B cell (primary cell): ENCODE results near the gene ARHGAP26. TPM values are rescaled to one million over a fixed set of nuclear protein-coding genes. Genes with fewer than 3 reads are reported as not detected.

Source experiments
- ATAC-seq: fragments of 200-7000 bp; cut with Tn5 transposase; one replicate; pipeline ENCODE4 v1.10.0; 2021; ENCODE audit warnings: low read depth, mild to moderate bottlenecking, moderate number of reproducible peaks, moderate library complexity
- CTCF ChIA-PET: fragments of 350-600 bp; sonication (Branson Sonifier 250); formaldehyde crosslinking; loops from one replicate; lab custom pipeline; 2021; ENCODE audit warnings: antibody characterized with exemption, inconsistent platforms; lab: Charles Lee
- POLR2A ChIA-PET: fragments of 350-600 bp; sonication (Branson Sonifier 250); formaldehyde crosslinking; loops from one replicate; lab custom pipeline; 2021; ENCODE audit warnings: antibody characterized with exemption; lab: Charles Lee
- DNase-seq: peaks from one replicate; pipeline ENCODE4 v3.0.0; 2013
- H2AFZ ChIP-seq: 2 replicates; pipeline ENCODE4 v1.6.1; 2012; ENCODE audit warnings: mild to moderate bottlenecking, low read depth, low read length; ENCODE audit not compliant: insufficient read depth, poor library complexity, severe bottlenecking
- H3K27ac ChIP-seq, 2 donors: 1 replicate in 1 of 2; 2 replicates in 1 of 2; pipeline ENCODE4 v1.5.1; 2012 to 2013; ENCODE audit warnings: low read length in 2 of 2, mild to moderate bottlenecking in 2 of 2, moderate library complexity in 1 of 2
- H3K27me3 ChIP-seq, 4 experiments: fragments of 200-600 bp in 1 of 4; sonication (generic) in 1 of 4; replicated peaks in 1 of 4; 1 replicate in 2 of 4; 2 replicates in 2 of 4; pipeline versions ENCODE4 v1.6.1 to v1.7.0; 2013 to 2016; ENCODE audit warnings: low read length in 3 of 4, mild to moderate bottlenecking in 2 of 4, mixed read lengths in 1 of 4, moderate library complexity in 1 of 4; ENCODE audit not compliant: insufficient read depth in 4 of 4, control insufficient read depth in 3 of 4; ENCODE audit errors: control extremely low read depth in 1 of 4
- H3K36me3 ChIP-seq, 2 experiments: replicated peaks in 1 of 2; 1 replicate in 1 of 2; 2 replicates in 1 of 2; pipeline versions ENCODE4 v1.6.1 to v1.7.1; 2013; ENCODE audit warnings: low read length in 1 of 2; ENCODE audit not compliant: insufficient read depth in 2 of 2, control insufficient read depth in 1 of 2; ENCODE audit errors: control extremely low read depth in 1 of 2, extremely low read depth in 1 of 2
- H3K4me1 ChIP-seq, 2 donors: fragments of 200-600 bp in 1 of 2; sonication (generic) in 1 of 2; 1 replicate in 1 of 2; 2 replicates in 1 of 2; pipeline versions ENCODE4 v1.5.1 to v1.6.1; 2013 to 2017; ENCODE audit warnings: low read length in 2 of 2; ENCODE audit not compliant: control insufficient read depth in 2 of 2, insufficient read depth in 2 of 2
- H3K4me2 ChIP-seq: replicated peaks from 2 replicates; pipeline ENCODE3; 2012; ENCODE audit warnings: mild to moderate bottlenecking, low read depth, low read length; ENCODE audit not compliant: poor library complexity, severe bottlenecking
- H3K4me3 ChIP-seq, 5 experiments: fragments of 200-600 bp in 1 of 5; sonication (generic) in 1 of 5; 1 replicate in 3 of 5; 2 replicates in 2 of 5; pipeline versions ENCODE4 v1.5.1 to v1.7.0; 2011 to 2016; ENCODE audit warnings: low read length in 4 of 5, mild to moderate bottlenecking in 4 of 5, low read depth in 2 of 5, control low read depth in 1 of 5, moderate library complexity in 1 of 5; ENCODE audit not compliant: insufficient read depth in 1 of 5; ENCODE audit errors: control extremely low read depth in 1 of 5, extremely low read depth in 1 of 5
- H3K79me2 ChIP-seq: fragments of 200-600 bp; sonication (generic); one replicate; pipeline ENCODE4 v1.6.0; 2016; ENCODE audit warnings: low read length; ENCODE audit not compliant: control insufficient read depth, insufficient read depth
- H3K9ac ChIP-seq: fragments of 200-600 bp; sonication (generic); 2 replicates; pipeline ENCODE4 v1.6.1; 2017; ENCODE audit warnings: mild to moderate bottlenecking, low read length, moderate library complexity
- H3K9me3 ChIP-seq, 3 donors: one replicate each; pipeline versions ENCODE4 v1.6.1 to v1.7.1; 2013; ENCODE audit warnings: low read length in 2 of 3; ENCODE audit not compliant: control insufficient read depth in 2 of 3, insufficient read depth in 1 of 3; ENCODE audit errors: control extremely low read depth in 1 of 3
- H4K20me1 ChIP-seq: 2 replicates; pipeline ENCODE4 v1.6.0; 2012; ENCODE audit warnings: mild to moderate bottlenecking, low read length; ENCODE audit not compliant: insufficient read depth, control insufficient read depth, poor library complexity, severe bottlenecking
- H3K27ac Mint-ChIP-seq: one replicate; pipeline ENCODE4 v1.8.0; 2021; ENCODE audit warnings: mixed read lengths
- H3K27me3 Mint-ChIP-seq: one replicate; pipeline ENCODE4 v1.8.0; 2021; ENCODE audit warnings: mixed read lengths
- H3K4me1 Mint-ChIP-seq: one replicate; pipeline ENCODE4 v1.8.0; 2021; ENCODE audit warnings: mixed read lengths
- H3K4me3 Mint-ChIP-seq: one replicate; pipeline ENCODE4 v1.8.0; 2021; ENCODE audit warnings: mixed read lengths
- H3K9me3 Mint-ChIP-seq: one replicate; pipeline ENCODE4 v1.8.0; 2022; ENCODE audit warnings: mixed read lengths; ENCODE audit not compliant: insufficient read depth
- EZH2 ChIP-seq: IDR thresholded peaks from 2 replicates; pipeline ENCODE4 v1.6.1; 2012; ENCODE audit warnings: borderline replicate concordance, low read depth, mild to moderate bottlenecking, moderate library complexity, low read length; ENCODE audit not compliant: insufficient read depth, poor library complexity, severe bottlenecking
- WGBS: methylation state at CpG from one replicate; pipeline ENCODE4 v1.1.5; 2013; ENCODE audit warnings: missing lambda C conversion rate; ENCODE audit not compliant: insufficient coverage; 5-methylcytosine and 5-hydroxymethylcytosine counted together
- intact Hi-C: fragments of 100-400 bp; cut with micrococcal nuclease; formaldehyde crosslinking; loops from one replicate; pipeline ENCODE4 v1.10.0; 2022
- polyA plus RNA-seq: library from polyadenylated mRNA; depleted of rRNA; stranded (reverse); fragments of >200 nt; gene quantifications from 2 replicates; pipeline ENCODE4 v1.2.3, GENCODE V29; 2012
- total RNA-seq, 2 donors: library from RNA; stranded (reverse); fragments of 120-200 nt in 1 of 2; gene quantifications; 1 replicate in 1 of 2; 2 replicates in 1 of 2; pipeline versions ENCODE4 v1.2.3 to v1.2.4, GENCODE V29; 2013 to 2022
- TF ChIP-seq, protein P1 (sequence below): fragments of 200-600 bp; IDR thresholded peaks from one replicate; pipeline ENCODE4 v1.8.0; 2022; ENCODE audit warnings: antibody characterized with exemption, mild to moderate bottlenecking

Gene ARHGAP26
- total and polyA plus RNA-seq, 2 donors (not counting 1 experiment from before 2014, with no cell fraction given) = 1.8 to 22.5 TPM

- Histone ChIP-seq H3K27ac (no peak overlapping the region), H3K4me2 (no peak overlapping the region), H3K4me1 (no peaks in the 10 kb centered on the region), H3K79me2 (no peaks in the 10 kb centered on the region), H3K9ac (no peak overlapping the region), H2AFZ (no peak overlapping the region), H3K4me3 (no peak overlapping the region), H3K36me3 (no peaks in the 10 kb centered on the region), H3K9me3 (no peaks in the 10 kb centered on the region), H4K20me1 (no peaks in the 10 kb centered on the region), H3K27me3 (no peaks in the 10 kb centered on the region)
- TF ChIP-seq EZH2 = no peak
- TF ChIP-seq, protein P1, sequence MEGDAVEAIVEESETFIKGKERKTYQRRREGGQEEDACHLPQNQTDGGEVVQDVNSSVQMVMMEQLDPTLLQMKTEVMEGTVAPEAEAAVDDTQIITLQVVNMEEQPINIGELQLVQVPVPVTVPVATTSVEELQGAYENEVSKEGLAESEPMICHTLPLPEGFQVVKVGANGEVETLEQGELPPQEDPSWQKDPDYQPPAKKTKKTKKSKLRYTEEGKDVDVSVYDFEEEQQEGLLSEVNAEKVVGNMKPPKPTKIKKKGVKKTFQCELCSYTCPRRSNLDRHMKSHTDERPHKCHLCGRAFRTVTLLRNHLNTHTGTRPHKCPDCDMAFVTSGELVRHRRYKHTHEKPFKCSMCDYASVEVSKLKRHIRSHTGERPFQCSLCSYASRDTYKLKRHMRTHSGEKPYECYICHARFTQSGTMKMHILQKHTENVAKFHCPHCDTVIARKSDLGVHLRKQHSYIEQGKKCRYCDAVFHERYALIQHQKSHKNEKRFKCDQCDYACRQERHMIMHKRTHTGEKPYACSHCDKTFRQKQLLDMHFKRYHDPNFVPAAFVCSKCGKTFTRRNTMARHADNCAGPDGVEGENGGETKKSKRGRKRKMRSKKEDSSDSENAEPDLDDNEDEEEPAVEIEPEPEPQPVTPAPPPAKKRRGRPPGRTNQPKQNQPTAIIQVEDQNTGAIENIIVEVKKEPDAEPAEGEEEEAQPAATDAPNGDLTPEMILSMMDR = no peak
- H3K27me3 Mint-ChIP-seq = no peaks in the 10 kb centered on the region
- peaks cover 11% of the 10 kb centered on the region for H3K4me1 Mint-ChIP-seq
- H3K4me3 Mint-ChIP-seq = peak overlapping the region; percentile 5
- DNase-seq (no peak), ATAC-seq (no peak)
- intact Hi-C loops = no loop called here
- WGBS = 95% methylated on average over 10 of the region's 13 CpGs
- POLR2A ChIA-PET = no interaction called here
- no peak overlapping the region for H3K27ac Mint-ChIP-seq
- H3K9me3 Mint-ChIP-seq = no peaks in the 10 kb centered on the region
- CTCF ChIA-PET = no interaction called here
Observed at GRCh38 chr5:143207058-143207457, 436.9 kb downstream of the ARHGAP26 start.

- POLR2A ChIA-PET = no interaction called here
- no peak for TF ChIP-seq EZH2
- TF ChIP-seq, protein P1 = no peak
- Histone ChIP-seq H3K27ac (no peak overlapping the region), H3K79me2 (no peaks in the 10 kb centered on the region), H3K9ac (no peak overlapping the region), H4K20me1 (no peaks in the 10 kb centered on the region), H3K4me1 (no peaks in the 10 kb centered on the region), H3K4me3 (no peak overlapping the region), H3K36me3 (no peaks in the 10 kb centered on the region), H3K9me3 (no peaks in the 10 kb centered on the region), H2AFZ (no peak overlapping the region), H3K4me2 (no peak overlapping the region), H3K27me3 (no peaks in the 10 kb centered on the region)
- DNase-seq (no peak), ATAC-seq (no peak)
- Mint-ChIP-seq H3K27me3 (no peaks in the 10 kb centered on the region), H3K4me1 (peaks cover 11% of the 10 kb centered on the region), H3K27ac (no peak overlapping the region), H3K9me3 (no peaks in the 10 kb centered on the region), H3K4me3 (no peak overlapping the region)
- intact Hi-C loops = no loop called here
- CTCF ChIA-PET = no interaction called here
- WGBS = 75% methylated on average over 12 of the region's 13 CpGs
Observed at GRCh38 chr5:143207563-143208364, 437.6 kb downstream of the ARHGAP26 start.
